NCI-H446 treated with DMSO at 0.1 percent for 48 hours (cell line): ENCODE data around the gene VPS37D.
A peak's percentile ranks its signal among the peaks of the same experiment; 100 is the strongest.
"Not testable (repeated sequence)": the region's sequence is repeated elsewhere in the genome, so short reads cannot be mapped to it uniquely, and the experiment has no call there.

ENCODE experiments used
- DNase-seq: peaks from one replicate; lab custom pipeline; 2025; lab: John Stamatoyannopoulos, UW

VPS37D gene, protein sequence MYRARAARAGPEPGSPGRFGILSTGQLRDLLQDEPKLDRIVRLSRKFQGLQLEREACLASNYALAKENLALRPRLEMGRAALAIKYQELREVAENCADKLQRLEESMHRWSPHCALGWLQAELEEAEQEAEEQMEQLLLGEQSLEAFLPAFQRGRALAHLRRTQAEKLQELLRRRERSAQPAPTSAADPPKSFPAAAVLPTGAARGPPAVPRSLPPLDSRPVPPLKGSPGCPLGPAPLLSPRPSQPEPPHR

GRCh38 chr7:73667344-73668102 is at the start of gene VPS37D:
TSS of gene VPS37D (plus strand) at chr7:73667831. CDS start at chr7:73667959, 128 bp downstream.
- DNase-seq: peak; percentile 5

DNA sequence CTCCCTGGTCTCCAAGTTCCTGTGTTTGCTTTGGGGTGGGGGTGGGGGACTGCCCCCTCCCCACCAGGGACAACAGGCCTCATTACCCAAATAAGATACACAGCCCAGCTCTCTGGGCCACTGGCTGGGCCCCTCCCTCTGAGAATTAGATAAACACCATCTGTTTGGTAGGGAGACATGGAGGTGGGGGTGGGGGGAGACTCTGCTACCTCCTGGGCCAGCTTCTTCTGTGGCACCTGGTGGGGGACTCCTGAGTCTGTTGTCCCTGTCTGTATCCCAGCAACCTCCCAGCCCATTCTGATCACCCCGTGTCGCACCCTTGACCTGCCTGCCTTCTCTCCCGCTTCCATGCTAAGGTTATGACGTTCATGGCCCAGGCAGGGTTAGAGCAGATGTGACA is 49.1 kb upstream of the VPS37D start:
- no peak for DNase-seq

- not testable (repeated sequence) for DNase-seq
These were observed 48.2 kb upstream of the VPS37D start for GRCh38 chr7:73619394-73619793.

DNA sequence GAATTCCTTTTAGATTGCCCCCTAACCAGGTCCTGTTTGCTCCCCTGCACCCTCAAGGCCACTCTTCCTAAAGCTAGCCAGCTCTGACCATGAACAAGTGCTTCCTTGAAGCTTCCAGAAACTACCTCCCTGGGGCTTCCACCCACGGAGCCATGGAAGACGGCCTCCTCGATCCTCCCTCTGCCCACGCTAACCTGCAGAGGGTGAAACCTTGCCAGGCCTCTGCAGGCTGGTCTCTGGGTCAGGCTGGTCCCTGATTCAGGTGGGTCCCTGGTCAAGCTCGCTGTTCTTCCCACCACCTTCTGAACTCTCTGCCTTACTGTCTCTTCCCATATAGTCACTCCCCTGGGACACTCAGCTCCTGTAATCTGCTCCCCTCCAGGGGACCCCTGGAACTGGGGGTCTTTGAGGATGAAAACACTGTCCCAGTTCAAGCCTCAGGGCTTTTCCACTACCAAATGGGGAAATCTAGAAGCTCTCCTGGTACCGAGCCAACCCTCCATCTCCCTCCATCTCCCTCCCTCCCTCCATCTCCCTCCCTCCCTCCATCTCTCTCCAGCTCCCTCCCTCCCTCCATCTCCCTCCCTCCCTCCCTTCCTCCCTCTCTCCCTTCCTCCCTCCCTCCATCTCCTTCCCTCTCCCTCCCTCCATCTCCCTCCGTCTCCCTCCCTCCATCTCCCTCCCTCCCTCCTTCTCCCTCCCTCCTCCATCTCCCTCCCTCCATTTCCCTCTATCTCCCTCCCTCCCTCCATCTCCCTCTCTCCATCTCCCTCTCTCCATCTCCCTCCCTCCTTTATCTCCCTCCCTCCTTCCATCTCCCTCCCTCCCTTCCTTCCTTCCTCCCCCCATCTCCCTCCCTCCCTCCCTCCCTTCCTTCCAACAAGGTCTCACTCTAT is 46.2 kb upstream of the VPS37D start:
- DNase-seq: no peak

- DNase-seq: no peak
These were observed 45.1 kb upstream of the VPS37D start for GRCh38 chr7:73622527-73622908.

DNA sequence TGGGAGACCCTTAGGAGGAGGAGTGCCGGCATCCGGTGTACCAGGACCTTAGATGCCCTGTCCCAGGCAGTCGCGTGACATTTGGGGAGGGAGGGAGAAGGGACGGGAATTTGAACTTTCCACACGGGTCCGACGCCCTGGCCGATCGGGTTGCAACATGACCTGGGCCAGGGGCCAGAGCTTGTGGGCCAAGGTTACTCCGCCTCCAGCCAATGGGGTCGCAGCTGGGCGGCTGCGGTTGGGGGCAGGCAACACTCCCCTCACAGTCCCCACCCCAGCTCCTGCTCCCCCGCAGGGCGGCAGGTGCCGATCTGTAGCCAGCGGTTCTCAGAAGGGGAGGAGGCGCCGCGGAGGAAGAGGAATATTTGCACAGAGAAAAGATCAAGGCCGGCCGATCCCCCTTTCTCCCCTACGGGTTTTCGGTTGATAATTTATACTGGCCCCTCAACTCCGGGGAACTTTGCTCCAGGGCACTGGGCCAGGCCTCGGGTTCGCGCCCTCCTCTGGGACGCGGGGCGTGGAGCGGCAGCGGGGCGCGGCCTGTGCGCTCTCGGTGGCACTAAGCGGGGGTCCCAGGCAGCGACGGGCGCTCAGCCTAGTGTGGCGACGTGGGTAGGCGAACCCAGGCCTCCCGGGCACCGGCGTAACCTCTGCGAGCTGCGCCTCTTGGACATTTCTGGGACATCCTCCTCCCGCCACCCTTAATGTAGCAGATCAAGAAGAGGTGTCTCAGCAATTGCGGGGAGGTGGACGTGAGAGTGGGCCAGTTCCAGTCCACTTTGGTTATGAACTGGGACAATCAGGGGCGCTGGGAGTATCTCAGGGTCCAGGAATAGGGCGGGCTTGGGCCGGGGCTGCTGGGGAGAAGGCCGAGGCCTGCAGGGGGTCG is 44.5 kb upstream of the VPS37D start:
- no peak for DNase-seq

DNA sequence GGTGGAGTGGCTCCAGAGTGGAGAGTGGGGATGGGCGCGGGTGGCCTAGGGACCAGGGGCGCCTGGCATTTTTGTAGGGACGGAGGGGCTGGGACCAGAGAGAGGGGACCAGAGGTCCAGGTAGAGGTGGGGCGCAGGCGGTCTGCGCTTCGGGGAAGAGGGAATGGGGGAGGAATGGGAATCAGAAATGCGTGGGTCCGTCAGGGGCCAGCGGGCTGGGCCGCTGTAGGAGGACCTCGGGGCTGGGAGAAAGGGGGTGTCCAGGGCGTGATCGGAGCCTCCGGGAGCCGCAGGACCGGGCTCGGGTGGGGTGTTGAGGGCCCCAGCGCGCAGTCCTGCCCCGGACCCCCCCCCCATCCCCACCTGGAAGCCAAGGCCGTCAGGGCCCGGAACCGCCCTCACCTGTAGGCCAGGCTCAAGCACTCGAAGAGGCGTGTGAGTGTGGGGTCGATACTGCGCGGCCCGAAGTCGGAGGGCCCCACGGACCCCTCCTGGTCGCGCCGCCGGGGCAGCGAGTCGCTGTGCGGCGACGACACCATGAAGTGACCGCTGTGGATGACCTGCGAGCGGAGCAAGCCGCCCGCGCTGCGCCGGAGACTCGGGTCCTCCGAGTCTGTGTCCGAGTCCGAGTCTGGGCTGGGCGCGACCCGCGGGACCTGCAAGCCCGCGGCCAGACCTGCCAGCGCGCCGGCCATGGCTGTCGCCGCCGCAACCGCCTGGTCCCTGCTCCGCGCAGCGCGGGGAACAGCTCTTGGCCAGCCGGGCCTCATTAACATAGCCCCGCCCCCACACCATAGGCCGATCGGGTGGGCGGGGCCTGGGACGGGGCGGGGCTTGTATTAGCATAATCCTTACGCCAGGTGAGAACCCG is 43.6 kb upstream of the VPS37D start, which contains the start of gene MLXIPL:
Gene MLXIPL, minus strand, starts transcription at position 725 of the 871 bp plus-strand sequence. Its CDS starts 30 bp downstream, at position 695.
- no peak for DNase-seq

GRCh38 chr7:73624669-73625001 is 43.0 kb upstream of the VPS37D start:
- DNase-seq: no peak

DNA sequence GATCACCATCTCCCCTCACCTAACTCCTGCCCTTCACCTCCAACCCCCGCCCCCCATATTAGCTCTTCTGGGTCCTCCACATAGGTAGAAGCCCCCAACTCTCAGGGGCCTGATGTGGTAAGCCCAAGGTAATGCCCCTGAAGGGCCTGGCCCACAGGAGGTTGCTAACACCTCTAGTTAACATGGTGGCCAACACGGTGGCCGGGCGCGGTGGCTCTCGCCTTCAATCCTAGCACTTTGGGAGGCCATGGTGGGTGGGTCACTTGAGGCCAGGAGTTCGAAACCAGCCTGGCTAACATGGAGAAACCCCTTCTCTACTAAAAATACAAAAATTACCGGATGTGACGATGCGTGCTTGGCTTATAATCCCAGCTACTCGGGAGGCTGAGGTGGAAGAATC is 42.4 kb upstream of the VPS37D start:
- no peak for DNase-seq

- peak; percentile 36 for DNase-seq
These were observed 40.8 kb upstream of the VPS37D start for GRCh38 chr7:73626814-73627213.

DNA sequence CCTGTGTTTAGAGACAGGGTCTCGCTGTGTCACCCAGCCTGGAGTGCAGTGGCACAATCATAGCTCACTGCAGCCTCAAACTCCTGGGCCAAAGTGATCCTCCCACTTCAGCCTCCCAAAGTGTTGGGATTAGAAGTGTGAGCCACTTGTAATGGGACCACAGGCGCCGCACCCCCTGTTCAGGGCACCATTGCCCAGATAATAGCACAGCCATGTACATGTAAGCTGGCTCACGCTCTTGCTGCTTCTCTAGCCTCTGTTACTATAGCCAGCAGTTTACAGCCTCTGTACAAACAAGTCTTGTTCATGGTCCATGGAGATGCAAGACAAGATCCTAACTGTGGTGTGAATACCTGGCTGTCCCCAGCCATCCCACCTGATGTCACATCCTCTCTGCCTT is 39.1 kb upstream of the VPS37D start:
- DNase-seq: no peak

GRCh38 chr7:73631558-73631957 is 36.1 kb upstream of the VPS37D start:
- no peak for DNase-seq

DNA sequence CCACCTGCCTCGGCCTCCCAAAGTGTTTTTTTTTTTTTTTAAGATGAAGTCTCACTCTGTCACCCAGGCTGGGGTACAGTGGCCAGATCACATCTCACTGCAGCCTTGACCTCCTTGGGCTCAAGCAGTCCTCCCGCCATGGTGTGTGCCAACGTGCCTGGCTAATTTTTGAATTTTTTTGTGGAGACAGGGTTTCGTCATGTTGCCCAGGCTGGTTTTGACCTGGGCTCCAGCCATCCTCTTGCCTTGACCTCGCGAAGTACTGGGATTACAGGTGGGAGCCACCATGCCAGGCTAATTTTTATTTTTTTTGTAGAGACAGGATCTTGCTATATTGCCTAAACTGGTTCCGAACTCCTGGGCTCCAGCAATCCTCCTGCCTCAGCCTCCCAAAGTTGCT is 34.3 kb upstream of the VPS37D start:
- no peak for DNase-seq

DNA sequence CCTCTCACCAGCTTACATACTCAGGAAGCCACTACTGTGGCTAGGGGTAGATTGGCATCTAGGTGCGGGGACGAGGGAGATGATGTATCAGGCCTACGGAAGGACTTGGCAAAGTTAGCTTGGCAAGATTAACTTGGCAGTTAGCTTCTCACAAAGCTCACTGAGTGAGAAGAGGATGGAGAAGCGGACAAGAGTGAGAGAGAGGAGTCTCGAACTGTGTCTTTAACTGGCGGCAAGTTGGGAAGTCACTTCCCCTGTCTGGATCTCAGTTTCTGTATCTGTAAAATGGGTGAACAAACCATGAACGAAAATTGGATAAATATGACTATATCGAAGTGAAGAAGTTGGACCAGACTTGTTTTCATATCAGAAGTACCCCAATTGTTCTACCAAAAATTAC is 33.8 kb upstream of the VPS37D start:
- DNase-seq: no peak

DNA sequence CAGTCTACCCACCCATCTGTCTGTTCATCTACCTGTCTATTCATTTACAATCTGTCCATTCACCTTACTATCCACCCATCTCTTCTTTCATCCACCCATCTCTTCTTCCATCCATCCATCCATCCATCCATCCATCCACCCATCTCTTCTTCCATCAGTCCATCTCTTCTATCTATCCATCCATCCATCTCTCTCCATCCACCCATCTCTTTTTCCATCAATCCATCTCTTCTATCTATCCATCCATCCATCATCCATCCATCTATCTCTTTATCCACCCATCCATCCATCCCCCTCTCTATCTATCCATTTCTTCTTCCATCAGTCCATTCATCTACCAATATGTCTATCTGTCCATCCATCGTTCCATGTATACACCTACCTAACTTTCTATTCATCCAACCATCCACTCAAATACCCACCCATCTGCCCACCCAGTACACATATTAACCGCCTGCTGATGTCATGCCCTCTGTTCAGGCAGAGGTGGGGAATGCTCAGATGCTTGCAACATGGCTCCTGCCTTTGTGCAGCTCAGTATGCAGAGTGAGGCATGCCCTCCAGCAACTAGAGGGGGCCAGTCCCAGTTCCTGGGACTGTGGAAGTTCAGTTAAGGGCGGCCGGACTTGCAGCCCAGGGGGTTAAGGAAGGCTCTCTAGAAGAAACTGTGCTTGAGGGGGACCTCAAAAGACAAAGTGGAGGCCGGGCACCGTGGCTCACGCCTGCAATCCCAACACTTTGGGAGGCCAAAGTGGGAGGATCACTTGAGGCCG is 32.0 kb upstream of the VPS37D start:
- no peak for DNase-seq

DNA sequence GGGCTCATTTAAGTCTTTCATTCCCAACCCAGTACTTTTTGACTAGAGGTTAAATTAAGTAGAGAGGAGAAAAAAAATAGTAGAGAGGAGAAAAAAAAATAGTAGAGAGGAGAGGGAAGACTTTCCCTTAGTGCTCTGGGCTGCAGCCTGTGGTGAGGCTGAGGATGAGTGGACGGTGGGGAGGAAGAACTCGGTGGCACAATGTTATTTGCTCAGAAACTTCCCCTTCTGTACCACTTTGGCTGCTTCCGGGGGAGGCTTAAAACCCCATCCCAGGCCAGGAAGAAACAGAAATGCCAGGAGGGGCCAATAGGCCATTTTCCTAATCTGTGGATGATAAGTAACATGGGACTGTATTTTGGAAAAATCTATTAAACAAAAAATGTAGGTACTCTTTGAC is 28.7 kb upstream of the VPS37D start:
- DNase-seq: no peak

- DNase-seq: no peak
These were observed 24.8 kb upstream of the VPS37D start for GRCh38 chr7:73642834-73643233.

DNA sequence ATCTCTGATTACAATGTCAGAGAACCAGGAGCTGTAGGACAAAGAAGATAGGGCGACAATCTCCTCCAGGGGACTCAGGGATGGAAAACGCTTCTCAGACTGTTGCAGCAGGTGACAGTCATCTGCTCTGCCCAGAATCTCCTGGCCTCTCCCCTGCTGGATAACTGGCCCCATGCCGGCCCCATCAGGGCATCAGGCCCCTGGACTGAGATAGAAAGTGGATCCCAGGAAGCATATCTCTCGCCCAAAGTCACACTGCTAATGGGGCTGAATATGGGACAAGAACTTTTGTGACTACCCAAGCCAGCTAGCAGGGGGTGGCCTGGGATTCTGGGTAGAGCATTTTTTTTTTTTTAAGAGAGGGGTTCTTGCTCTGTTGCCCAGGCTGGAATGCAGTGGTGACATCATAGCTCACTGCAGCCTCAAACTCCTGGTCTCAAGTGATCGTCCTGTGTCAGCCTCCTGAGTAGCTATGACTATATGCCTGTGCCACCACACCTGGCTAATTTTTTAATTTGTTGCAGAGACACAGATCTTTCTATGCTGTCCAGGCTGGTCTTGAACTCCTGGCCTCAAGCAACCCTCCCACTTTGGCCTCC is 22.8 kb upstream of the VPS37D start:
- no peak for DNase-seq

DNA sequence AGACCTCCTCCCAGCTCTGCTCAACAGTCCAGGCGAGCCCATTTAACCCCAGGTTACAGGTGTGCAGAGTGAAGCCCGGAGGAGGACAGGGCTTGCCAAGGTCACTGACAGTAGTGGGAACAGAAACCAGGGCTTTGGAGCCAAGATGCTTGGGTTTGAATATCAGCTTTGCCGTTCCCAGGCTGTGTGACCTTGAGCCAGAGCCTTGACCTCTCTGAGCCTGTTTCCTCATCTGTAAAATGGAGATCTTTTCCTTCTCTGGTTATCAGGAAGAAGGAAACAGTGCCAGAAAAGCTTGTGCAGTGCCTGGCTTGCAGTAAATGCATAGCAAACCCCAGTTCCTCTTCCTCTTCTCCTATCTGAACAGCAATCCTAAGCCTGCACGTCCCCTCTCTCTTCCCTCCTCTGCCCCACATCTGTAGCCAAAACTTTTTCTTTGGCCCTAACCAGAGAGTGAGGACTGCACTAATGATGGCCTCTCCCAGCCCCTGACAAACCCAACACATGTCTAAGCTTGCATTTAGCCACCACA is 21.9 kb upstream of the VPS37D start:
- DNase-seq: no peak
